AG09319 (cell line): Measurements from ENCODE around the gene RAB40C.

Source experiments
- DNase-seq: peaks from one replicate; pipeline ENCODE4 v3.0.0-alpha.2; 2010; ENCODE audit warnings: low read depth; ENCODE audit errors: extremely low read depth
- TF ChIP-seq, protein P1 (sequence below): IDR thresholded peaks from 2 replicates; pipeline ENCODE4 v1.5.1; 2011; ENCODE audit warnings: low read depth, mild to moderate bottlenecking, inconsistent platforms, low read length, moderate library complexity

Gene RAB40C

DNA sequence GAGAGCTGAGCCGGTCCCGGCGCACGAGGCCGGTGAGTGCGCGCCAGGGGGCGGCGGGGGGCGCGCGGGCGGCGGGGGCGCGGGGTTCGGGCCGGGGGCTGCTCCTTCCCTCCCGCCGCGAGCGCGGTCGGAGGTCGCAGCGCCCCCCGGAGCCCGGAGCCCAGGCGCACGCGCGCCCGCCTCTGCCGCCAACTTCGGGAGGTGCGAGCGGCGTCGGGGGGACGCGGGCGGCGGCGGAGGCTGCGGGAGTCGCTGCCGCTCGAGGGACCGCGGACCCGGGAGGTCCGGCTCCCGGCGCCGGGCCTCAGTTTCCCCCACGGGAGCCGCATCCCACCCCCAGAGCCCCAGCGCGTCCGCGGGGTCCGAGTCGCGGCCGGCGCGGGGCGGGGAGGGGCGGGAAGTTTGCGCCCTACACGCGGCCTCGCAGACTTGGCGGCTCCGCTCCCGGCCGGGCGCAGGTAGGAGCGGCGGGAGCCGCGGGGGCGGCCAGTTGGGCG lies 29.6 kb upstream of the RAB40C start, which contains the start of gene PRR35:
PRR35 (plus strand) TSS at position 191 of the 497 bp plus-strand sequence. CDS start 2,901 bp downstream, outside the sequence.
- no peak for DNase-seq
- TF ChIP-seq, protein P1, sequence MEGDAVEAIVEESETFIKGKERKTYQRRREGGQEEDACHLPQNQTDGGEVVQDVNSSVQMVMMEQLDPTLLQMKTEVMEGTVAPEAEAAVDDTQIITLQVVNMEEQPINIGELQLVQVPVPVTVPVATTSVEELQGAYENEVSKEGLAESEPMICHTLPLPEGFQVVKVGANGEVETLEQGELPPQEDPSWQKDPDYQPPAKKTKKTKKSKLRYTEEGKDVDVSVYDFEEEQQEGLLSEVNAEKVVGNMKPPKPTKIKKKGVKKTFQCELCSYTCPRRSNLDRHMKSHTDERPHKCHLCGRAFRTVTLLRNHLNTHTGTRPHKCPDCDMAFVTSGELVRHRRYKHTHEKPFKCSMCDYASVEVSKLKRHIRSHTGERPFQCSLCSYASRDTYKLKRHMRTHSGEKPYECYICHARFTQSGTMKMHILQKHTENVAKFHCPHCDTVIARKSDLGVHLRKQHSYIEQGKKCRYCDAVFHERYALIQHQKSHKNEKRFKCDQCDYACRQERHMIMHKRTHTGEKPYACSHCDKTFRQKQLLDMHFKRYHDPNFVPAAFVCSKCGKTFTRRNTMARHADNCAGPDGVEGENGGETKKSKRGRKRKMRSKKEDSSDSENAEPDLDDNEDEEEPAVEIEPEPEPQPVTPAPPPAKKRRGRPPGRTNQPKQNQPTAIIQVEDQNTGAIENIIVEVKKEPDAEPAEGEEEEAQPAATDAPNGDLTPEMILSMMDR, result no peak

DNA sequence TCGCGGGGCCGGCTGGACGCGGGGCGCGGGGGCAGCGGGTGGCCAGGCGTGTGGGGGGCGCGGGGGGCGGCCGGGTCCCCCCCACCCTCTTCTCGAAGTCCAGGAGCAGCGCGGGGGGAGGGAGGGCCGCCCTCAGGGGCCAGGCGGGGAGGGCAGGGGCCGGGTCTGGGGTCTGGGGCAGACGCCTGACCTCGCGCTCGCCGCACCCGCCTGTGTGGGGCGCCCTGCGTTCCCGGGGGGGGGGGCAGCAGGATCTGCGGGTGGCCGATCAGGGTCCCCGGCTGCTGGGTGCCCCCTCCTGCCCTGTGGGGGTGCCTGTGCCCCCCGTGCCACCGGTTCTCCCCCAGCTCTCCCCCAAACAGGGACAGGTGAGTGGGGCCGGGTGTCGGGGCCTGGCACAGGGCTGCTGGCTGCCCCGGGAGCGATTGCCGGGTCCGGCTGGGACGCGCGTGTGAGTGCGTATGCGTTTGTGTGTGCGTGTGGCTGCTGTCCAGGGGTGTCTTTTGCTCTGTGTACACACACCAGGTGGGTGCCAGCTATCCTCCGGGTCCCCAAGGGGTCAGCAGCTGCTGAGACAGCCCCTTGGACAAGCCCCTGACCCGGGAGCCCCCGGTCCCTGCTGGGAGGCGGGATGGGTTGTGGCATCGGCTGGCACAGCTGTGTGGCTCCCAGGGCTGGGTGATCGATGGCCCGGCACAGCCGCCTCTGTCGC lies 29.0 kb upstream of the RAB40C start:
- no peak for DNase-seq
- TF ChIP-seq, protein P1, result no peak

DNA sequence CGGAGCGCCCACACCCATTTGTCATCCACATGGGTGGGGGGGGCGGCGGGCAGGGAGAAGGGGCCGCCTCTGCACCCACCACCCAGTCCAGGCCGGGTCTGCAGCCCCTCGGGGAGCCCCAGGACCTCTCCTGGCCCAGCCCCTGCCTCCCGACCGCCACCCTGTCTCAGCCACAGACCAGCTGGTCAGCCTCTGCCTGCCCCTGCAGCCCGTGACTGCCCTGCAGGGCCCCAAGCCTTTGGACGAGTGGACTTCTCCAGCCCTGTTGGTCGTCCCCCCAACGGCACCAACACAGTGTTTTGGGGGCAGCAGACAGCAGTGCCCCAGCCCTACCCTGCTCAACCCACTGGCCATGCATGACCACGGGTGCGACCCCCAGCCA lies 28.5 kb upstream of the RAB40C start:
- DNase-seq, result no peak
- TF ChIP-seq, protein P1, result no peak

DNA sequence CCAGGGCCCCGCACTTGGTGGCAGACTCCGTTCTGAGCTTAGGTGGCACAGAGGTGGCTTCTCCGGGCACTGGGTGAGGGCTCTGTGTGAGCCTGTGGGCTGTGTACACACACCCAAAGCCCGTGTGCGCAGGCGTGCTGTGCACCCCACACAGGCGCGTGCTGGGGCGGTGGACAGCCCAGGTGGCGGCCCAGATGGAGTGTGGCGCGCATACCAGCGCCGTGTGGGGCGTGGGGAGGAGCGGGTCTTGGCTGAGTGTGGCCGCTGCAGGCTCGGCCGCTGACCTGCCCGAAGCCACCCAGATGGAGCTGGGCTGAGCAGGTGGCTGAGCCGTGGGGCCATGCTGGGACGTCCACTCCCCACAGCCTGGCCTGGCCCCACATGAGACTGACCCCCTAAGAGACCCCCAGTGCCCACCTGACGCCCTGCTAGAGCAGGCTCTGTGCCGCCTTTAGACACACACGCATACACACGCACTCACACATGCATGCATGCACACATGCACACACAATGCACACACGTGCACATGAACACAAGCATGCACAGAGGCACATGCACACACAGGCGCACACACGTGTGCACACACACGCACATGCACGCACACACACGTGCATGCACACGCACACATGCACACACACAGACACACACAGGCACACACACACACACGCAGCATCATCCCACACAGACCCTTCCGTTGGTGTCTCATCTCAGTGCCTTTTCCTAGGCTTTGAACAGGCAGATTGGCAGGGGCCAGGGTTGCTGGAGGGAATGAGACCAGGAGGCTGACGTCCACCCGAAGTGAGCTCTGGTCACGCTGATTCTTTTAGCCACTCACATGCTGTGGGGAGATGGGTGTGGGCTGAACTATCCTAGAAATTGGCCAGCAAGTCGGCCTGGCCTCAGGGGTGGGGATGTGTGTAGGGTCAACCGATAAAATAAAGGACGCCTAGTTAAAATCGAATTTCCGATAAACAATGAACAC lies 27.6 kb upstream of the RAB40C start:
- no peak for DNase-seq
- TF ChIP-seq, protein P1, result no peak

DNA sequence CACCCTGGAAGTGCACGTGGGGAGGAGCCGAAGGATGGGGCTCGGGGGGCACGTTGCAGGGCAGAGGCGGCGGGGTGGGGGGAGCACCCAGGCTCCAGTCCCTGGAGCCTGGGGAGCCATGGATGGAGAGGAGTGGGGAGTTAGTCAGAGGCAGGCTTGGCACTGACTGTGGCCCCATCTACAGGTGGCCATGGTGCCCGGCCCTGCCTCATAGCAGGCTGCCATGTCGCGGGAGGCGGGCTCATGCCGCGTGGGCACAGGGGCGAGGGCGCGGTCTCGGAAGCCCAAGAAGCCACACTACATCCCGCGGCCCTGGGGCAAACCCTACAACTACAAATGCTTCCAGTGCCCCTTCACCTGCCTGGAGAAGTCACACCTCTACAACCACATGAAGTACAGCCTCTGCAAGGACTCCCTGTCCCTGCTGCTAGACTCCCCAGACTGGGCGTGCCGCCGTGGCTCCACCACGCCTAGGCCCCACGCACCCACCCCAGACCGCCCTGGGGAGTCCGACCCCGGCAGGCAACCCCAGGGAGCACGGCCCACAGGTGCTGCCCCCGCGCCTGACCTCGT lies 26.7 kb upstream of the RAB40C start:
- TF ChIP-seq, protein P1, result no peak
- DNase-seq, result no peak

DNA sequence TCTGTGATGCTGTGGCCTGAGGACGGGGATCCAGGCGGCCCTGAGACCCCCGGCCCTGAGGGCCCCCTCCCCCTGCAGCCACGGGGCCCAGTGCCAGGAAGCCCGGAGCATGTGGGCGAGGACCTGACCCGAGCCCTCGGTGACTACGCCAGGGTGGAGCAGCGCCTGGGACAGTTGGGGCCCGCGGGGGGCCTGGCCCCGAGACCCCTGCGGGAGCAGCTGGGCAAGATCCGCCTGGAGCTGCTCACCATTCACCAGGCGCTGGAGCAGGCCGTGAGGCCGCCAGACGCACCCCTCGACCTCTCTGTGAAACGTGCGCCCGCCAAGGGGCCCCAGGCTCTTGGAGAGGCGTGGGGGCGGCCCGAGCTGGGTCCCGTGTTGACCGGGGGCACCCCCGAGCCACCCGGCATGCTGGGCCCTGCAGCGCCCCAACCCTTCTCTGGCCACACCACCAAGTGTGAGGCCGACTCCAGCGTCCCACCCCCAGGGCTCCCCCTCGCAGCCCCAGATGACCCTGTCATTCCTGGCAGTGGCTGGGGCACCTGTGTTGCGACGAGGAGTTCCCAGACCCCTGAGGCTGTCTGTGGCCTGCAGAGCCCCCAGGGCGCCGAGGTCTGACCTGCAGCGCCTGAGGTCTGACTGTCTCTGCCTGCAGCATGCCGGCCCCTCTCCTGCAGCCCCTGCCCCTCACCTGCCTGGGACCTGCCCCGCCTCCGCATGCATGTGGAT lies 25.0 kb upstream of the RAB40C start:
- TF ChIP-seq, protein P1, result no peak
- DNase-seq, result no peak
